Activated CD4-positive, alpha-beta T cell treated with anti-CD3 and anti-CD28 coated beads, Interleukin-2, amount 10 ng/mL, durations not matched to agents 24 days and 14 days (primary cell): ENCODE measurements around the gene C14orf180. TPM values are rescaled to one million over a fixed set of nuclear protein-coding genes. Genes with fewer than 3 reads are reported as not detected.

Experiments used
- DNase-seq: peaks from one replicate; pipeline ENCODE4 v3.0.0; 2022
- H3K27ac Mint-ChIP-seq: one replicate; pipeline ENCODE4 v1.8.0; 2022; ENCODE audit warnings: mild to moderate bottlenecking, mixed read lengths
- H3K27me3 Mint-ChIP-seq: one replicate; pipeline ENCODE4 v1.8.0; 2022; ENCODE audit warnings: mixed read lengths
- H3K36me3 Mint-ChIP-seq: one replicate; pipeline ENCODE4 v1.8.0; 2022; ENCODE audit warnings: low read depth, mild to moderate bottlenecking, mixed read lengths
- H3K4me1 Mint-ChIP-seq: one replicate; pipeline ENCODE4 v1.8.0; 2021; ENCODE audit warnings: mixed read lengths
- H3K4me3 Mint-ChIP-seq: one replicate; pipeline ENCODE4 v1.8.0; 2022; ENCODE audit warnings: mild to moderate bottlenecking, moderate library complexity, mixed read lengths
- H3K9me3 Mint-ChIP-seq: one replicate; pipeline ENCODE4 v1.8.0; 2021; ENCODE audit warnings: mixed read lengths
- intact Hi-C: fragments of 100-400 bp; cut with micrococcal nuclease; formaldehyde crosslinking; loops from one replicate; pipeline ENCODE4 v1.15.1; 2023
- total RNA-seq: library from RNA; stranded (reverse); gene quantifications from 2 replicates; pipeline ENCODE4 v1.2.3, GENCODE V29; 2022

C14orf180 gene
- total RNA-seq = not detected in 2 replicates

DNA sequence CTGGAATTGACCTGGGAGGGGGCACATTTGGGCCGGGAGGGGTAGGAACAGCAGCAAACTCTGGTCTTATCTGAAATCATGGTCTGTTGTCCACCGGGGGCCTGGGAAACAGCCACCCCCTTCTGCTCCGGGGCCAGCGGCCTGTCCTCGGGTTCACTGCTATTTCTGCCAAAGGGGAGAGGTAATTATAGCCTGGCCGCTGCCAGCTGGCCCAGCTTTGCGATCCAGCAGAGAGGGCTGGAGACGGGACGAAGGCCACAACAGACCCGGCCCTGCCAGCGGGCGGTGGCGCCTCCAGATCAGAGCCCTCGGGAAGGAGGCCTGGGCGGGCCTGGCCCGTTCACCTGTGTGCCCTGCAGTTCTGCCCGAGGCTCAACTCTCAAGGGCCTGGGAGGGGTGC lies at the start of gene C14orf180:
Gene C14orf180, plus strand, starts transcription at position 258 of the 400 bp plus-strand sequence. CDS start 6,667 bp downstream, outside the sequence.
- H3K4me3 Mint-ChIP-seq = no peak within 1 kb of the TSS
- no peaks in the 10 kb centered on the region for H3K4me1 Mint-ChIP-seq
- intact Hi-C loops = no loop called here
- no peaks in the 10 kb centered on the region for H3K36me3 Mint-ChIP-seq
- no peak within 1 kb of the TSS for H3K27ac Mint-ChIP-seq
- H3K9me3 Mint-ChIP-seq = no peaks in the 10 kb centered on the region
- no peaks in the 10 kb centered on the region for H3K27me3 Mint-ChIP-seq
- no peak for DNase-seq

DNA sequence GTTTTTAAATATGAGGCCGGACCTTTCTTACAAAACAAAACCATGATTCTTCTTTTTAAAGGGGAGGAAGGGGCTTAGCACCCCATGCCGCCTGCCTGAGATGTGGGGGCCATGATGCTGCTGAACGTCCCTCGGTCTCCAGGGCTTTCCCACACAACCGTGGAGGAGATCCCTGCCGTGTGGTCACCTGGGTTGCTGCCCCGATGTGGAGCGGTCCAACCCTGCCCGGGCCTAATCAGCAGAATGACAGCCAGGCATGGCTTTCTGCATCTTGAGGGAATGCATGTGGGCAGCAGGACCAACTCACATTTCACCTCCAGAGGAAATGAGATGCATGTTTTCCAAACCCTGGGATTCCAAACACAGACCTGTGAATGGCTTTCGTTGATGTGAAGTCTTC lies 48.9 kb upstream of the C14orf180 start:
- no peak overlapping the region for H3K27ac Mint-ChIP-seq
- intact Hi-C loops = no loop called here

DNA sequence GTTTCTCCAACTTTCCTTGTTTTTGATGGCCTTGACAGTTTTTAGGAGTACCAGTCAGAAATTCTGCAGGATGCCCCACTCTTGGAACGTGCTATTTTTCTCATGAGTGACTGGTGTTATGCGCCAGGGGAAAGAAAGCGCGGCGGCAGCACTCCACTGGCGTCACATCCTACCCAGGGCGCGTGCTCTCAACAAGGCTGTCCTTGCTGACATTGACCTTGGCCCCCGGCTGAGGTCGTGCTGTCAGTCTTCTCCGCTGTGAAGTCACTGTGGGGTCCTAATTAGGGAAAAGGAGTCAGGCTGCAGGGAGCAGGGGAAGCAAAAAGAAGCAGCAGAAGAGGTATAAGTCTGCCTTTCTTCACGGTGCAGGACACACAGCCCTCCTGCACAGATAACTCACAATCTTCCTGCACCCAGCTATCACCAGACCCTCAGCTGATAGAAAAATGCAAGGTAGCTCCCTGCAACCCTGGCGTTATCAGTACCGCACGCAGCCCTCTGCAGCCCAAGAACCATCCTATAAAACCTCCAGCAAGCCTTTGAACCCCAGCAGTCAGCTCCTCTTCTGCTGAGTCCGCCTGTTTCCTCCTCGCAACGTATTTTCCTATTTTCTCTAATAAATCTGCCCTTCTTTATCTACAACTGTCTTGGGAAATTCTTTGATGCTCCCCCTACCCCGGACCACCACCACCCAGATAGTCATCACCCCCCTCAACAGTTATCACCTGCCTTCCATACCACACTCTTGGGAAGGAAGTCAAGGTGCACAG lies 48.0 kb upstream of the C14orf180 start:
- H3K4me1 Mint-ChIP-seq = no peaks in the 10 kb centered on the region
- H3K27me3 Mint-ChIP-seq = no peaks in the 10 kb centered on the region
- H3K4me3 Mint-ChIP-seq = no peak overlapping the region
- H3K36me3 Mint-ChIP-seq = no peaks in the 10 kb centered on the region
- H3K27ac Mint-ChIP-seq = no peak overlapping the region
- DNase-seq = no peak
- peaks cover 15% of the 10 kb centered on the region for H3K9me3 Mint-ChIP-seq
- intact Hi-C loops = no loop called here

More for the DNA sequence above, 48.9 kb upstream of the C14orf180 start:
- peaks cover 16% of the 10 kb centered on the region for H3K9me3 Mint-ChIP-seq
- DNase-seq = no peak
- H3K4me1 Mint-ChIP-seq = no peaks in the 10 kb centered on the region
- H3K27me3 Mint-ChIP-seq = no peaks in the 10 kb centered on the region
- no peak overlapping the region for H3K4me3 Mint-ChIP-seq
- no peaks in the 10 kb centered on the region for H3K36me3 Mint-ChIP-seq

DNA sequence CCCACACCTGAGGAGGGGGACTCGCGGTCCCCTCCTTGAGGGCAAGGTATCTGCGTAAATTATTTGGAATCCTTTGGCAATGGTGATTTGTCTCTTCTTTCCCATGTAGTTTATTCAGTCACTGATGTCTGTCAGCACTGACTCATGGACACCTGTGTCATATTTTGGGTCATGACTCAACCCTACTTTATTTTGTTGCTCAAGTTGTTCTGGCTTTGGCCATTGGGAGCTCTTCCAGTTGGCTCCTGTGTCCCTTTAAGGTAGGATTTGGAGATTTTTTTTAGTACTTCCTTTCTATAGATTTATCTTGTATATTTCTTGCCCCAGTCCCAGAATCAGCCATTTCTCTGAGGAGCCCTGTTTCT lies 47.4 kb upstream of the C14orf180 start:
- Mint-ChIP-seq H3K4me1 (no peaks in the 10 kb centered on the region), H3K36me3 (no peaks in the 10 kb centered on the region), H3K4me3 (no peak overlapping the region), H3K9me3 (peaks cover 9% of the 10 kb centered on the region), H3K27me3 (no peaks in the 10 kb centered on the region), H3K27ac (no peak overlapping the region)
- no peak for DNase-seq
- intact Hi-C loops = no loop called here

DNA sequence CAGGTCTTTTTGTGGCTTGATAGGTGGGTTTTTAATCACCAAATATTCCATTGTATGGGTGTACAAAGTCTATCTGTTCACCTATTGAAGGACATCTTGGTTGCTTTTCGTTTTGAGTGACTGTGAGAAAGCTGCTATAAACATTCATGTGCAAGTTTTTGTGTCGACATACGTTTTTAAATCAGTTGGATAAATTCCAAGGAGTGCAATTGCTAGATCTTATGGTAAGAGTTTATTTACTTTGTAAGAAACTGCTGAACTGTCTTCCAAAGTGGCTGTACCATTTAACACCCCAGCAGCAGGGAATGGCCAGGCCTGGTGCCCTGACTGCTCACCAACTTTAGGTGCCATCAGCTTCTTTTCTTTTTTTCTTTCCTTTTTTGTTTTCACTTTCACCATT lies 45.5 kb upstream of the C14orf180 start:
- DNase-seq = no peak
- Mint-ChIP-seq H3K27ac (no peak overlapping the region), H3K27me3 (no peaks in the 10 kb centered on the region), H3K9me3 (no peaks in the 10 kb centered on the region), H3K36me3 (no peaks in the 10 kb centered on the region), H3K4me3 (no peak overlapping the region), H3K4me1 (peaks cover 2% of the 10 kb centered on the region)
- intact Hi-C loops = no loop called here

DNA sequence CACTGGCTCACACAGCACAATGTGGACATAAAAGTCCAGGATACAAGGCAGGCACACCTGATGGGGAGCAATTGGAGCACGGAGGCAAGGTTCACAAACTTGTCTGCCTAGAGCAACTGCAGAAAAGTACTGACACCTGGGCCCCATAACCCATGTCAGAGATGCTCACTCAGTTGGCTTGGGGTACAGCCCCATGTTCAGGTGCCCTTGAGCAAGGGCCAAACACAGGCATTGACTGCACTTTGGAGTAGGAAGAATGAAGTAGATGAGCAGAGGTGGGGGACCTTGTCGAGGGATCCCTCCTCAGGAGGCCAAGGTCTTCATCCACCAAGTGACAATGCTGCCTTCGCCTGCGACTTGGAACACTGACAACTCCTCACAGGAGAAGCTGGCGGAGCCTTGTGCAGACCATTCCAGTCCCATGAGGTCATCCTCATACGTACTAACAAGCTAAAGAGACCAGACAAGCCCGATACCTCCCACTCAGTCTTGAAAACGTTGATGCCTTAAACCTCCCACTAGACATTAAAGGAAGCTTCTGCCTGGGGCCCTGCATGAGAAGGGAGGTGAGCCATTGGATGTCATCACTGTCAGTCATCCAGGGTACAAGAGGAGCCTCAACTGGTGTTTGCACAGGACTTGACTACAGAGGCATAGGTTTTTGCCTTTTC lies 42.5 kb upstream of the C14orf180 start:
- H3K4me3 Mint-ChIP-seq = no peak overlapping the region
- H3K4me1 Mint-ChIP-seq = peaks cover 2% of the 10 kb centered on the region
- no peaks in the 10 kb centered on the region for H3K9me3 Mint-ChIP-seq
- H3K27me3 Mint-ChIP-seq = peaks cover 2% of the 10 kb centered on the region
- H3K27ac Mint-ChIP-seq = no peak overlapping the region
- intact Hi-C loops = no loop called here
- H3K36me3 Mint-ChIP-seq = no peaks in the 10 kb centered on the region
- DNase-seq = no peak

DNA sequence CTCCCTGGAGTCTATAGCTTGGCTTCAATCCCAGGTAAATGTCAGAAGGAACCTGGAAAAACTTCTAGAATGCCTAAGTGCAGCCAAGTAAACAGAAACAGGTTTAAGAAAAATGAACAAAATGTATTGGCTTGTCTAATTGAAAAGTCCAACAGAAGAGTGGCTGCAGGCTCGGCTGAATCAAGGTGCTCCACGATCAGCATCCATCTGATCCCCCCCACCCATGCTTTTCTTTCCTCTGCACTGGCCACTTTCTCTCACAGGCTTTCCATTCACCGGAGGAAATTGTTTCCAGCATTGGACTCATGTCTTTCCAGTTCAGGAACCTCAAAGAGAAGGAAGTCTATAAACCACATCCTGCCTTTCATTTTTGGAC lies 42.0 kb upstream of the C14orf180 start:
- H3K4me1 Mint-ChIP-seq = peaks cover 2% of the 10 kb centered on the region
- DNase-seq = no peak
- H3K4me3 Mint-ChIP-seq = no peak overlapping the region
- H3K27me3 Mint-ChIP-seq = peaks cover 2% of the 10 kb centered on the region
- no peaks in the 10 kb centered on the region for H3K9me3 Mint-ChIP-seq
- intact Hi-C loops = no loop called here
- no peaks in the 10 kb centered on the region for H3K36me3 Mint-ChIP-seq
- H3K27ac Mint-ChIP-seq = no peak overlapping the region

DNA sequence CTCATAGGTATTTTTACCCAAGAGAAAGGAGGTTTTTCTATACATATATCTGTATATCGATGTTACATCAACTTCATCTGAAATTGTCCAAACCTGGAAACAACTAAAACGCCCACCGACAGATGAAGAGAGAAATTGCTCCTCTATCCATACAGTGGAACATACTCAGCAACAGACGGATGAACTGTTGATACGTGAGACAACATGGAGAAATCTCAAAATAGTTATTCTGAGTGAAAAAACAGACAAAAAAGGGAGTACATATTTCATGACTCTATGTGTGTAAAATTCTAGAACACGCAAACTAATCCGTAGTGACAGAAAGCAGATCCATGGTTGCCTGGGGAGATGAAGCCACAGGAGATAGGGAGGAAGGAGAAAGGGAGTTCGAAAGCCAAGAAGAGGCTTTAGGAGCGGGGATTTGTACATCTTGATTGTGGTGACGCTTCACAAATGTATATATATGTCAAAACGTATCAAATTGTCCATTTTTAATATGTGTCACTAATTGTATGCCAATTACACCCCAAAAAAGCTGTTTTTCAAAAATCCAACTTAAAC lies 37.6 kb upstream of the C14orf180 start:
- no peak overlapping the region for H3K27ac Mint-ChIP-seq
- DNase-seq = no peak
- no peaks in the 10 kb centered on the region for H3K36me3 Mint-ChIP-seq
- H3K27me3 Mint-ChIP-seq = peaks cover 2% of the 10 kb centered on the region
- intact Hi-C loops = no loop called here
- H3K4me1 Mint-ChIP-seq = peaks cover 2% of the 10 kb centered on the region
- no peak overlapping the region for H3K4me3 Mint-ChIP-seq
- no peaks in the 10 kb centered on the region for H3K9me3 Mint-ChIP-seq

DNA sequence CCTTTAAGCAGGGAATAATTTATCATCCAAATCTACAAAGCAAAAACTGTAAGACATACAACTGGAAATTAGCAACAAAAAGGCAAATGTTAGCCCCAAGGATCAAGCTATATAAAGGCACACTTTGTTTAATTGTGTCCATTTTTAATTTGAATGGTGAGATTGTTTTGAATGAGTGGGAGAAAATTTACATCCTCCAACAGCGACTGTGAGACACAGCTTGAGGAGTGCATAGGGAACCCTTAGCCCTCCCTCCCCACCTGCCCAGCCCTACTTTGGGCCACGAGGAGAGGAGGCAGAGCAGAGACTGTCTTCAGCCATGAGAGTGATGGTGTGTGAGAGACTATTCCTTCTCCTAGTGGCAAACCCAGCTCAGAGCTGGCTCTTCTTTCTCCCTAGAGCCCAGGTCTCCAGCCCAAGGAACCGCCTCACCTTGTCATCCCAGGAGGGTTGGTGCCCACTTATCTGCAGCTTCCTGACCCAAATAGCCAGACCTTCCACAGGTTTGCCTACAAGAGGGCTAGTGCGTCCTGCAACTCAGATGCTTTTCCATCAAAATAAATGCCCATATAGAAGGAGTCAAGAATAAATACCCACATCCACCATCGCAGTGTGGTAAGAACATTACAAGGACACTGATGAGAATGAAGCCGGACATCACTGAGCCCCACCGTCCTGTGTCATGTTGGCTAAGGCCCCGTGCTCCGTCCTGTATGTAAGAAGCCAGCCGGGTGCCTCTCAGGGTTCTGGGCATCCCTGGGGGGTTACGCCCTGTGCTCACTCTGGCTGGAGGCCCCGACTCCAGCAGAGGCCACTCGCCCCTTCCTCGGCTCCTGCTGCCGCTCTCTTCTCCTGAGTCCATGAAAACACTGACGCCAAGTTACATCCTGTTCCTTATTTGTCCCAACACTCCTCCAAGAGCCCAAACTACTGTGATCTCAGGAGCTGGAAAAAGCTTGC lies 36.4 kb upstream of the C14orf180 start:
- intact Hi-C loops = no loop called here
- Mint-ChIP-seq H3K9me3 (no peaks in the 10 kb centered on the region), H3K4me1 (no peaks in the 10 kb centered on the region), H3K4me3 (no peak overlapping the region), H3K27ac (no peak overlapping the region), H3K27me3 (peaks cover 2% of the 10 kb centered on the region), H3K36me3 (no peaks in the 10 kb centered on the region)
- DNase-seq = no peak

DNA sequence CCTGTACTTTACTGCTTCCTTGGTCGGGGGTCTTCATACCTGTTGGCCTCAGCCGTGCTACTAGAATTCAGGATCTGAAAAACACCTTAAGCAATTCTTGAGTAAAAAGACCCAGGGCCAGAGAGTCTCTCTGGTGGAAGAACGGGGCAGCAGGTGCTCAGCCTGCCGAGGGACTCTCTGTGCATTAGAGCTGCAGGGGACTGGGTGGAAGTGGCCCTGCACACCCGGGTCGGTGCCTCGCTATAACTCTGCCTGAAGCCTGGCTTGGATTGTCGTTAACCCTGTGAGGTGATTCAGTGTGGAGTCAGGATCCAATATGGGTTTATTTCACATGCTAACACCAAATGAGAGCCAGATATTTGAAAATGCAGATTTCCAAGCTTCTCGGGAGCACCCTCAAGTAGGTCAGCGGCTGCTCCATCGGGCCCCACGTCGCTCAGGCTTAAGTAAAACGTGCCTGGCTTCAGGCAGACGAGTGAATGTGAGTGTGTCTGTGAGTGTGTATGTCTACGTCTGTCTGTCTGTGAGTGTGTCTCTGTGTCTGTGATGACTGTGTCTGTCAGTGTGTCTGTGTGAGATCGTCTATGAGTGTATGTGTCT lies 35.1 kb upstream of the C14orf180 start:
- intact Hi-C loops = no loop called here
- H3K36me3 Mint-ChIP-seq = no peaks in the 10 kb centered on the region

DNA sequence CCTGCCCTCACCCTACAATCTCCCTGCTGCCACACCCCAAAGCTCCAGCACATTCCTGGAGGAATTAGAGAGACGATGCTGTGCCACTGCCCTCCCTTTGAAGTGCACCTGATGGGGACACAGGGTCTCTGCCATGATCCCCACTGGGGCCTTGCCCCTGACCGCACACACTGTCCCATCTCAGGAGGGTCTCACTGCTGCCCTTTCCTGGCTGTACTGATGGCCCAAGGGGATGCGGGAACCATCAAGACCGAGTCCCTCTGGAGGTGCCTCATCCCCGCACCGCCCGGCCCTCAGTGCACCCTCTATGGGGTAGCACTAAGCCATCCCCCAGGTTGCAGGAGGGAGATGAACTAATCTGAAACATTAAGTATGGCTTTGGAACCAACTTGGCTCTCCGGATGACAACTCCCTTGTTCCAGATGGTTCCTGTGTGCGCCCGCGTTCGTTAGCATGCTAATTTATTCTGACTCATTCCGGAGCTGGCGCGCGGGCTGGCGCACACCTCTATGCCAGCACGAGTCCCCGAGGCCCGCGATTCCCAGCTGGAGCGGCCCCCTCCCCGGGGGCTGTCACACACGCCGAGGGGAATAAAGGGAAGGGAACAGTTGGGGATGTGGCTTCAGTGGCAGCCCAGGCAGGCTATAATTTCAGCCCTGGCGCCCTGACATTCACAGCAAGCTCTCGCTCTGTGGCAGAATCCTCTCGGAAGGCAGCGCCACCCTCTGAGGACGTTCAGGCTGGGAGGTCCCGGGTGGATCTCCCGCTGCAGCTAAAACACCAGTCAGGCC lies 34.2 kb upstream of the C14orf180 start:
- Mint-ChIP-seq H3K9me3 (no peaks in the 10 kb centered on the region), H3K4me1 (no peaks in the 10 kb centered on the region), H3K4me3 (no peak overlapping the region), H3K27ac (no peak overlapping the region), H3K27me3 (peaks cover 2% of the 10 kb centered on the region), H3K36me3 (no peaks in the 10 kb centered on the region)
- intact Hi-C loops = no loop called here
- no peak for DNase-seq

More for the DNA sequence above, 35.1 kb upstream of the C14orf180 start:
- no peak overlapping the region for H3K4me3 Mint-ChIP-seq
- DNase-seq = no peak
- no peaks in the 10 kb centered on the region for H3K4me1 Mint-ChIP-seq
- peaks cover 2% of the 10 kb centered on the region for H3K27me3 Mint-ChIP-seq
- H3K27ac Mint-ChIP-seq = no peak overlapping the region
- no peaks in the 10 kb centered on the region for H3K9me3 Mint-ChIP-seq

DNA sequence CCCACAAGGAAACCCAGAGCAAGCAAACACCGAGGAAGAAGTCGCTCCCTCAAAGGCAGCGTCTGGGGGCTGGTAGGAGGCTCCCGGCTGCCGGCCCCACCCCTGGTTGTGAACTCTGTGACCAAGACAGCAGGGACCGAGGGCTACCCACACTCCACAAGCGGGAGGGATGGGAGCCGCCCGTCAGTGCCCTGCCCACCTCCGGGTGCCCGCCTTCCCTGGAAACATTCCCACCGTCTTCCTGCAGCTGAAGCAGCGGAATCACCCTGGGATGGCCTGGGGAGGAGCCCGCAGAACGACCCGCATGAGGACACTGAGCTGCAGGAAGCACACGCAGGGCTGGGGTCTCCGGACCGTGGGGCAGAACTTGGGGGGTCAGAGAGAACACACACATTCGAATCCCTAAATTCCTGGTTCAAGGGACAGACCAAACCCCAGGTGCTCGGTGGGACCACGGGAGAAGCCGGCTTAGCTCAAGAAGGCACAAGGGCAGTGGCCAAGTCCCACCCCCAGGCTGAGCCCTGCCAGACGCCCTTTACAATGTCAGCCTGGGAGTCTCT lies 33.5 kb upstream of the C14orf180 start:
- H3K27ac Mint-ChIP-seq = no peak overlapping the region
- intact Hi-C loops = no loop called here
- no peak for DNase-seq
- no peaks in the 10 kb centered on the region for H3K9me3 Mint-ChIP-seq
- no peaks in the 10 kb centered on the region for H3K4me1 Mint-ChIP-seq
- H3K27me3 Mint-ChIP-seq = peaks cover under 1% of the 10 kb centered on the region
- no peak overlapping the region for H3K4me3 Mint-ChIP-seq
- no peaks in the 10 kb centered on the region for H3K36me3 Mint-ChIP-seq
